Muscle of back (tissue), 11 donors: ENCODE results near the gene FSTL4. TPM values are rescaled to one million over a fixed set of nuclear protein-coding genes. Genes with fewer than 3 reads are reported as not detected.
A peak's percentile ranks its signal among the peaks of the same experiment; 100 is the strongest.

Experiments used
- DNase-seq, 3 donors: peaks; one replicate each; pipeline versions ENCODE4 v3.0.0 to v3.0.0-alpha.2; 2013
- polyA plus RNA-seq, 10 donors: library from polyadenylated mRNA; unstranded; fragments of 120-200 nt; gene quantifications; one replicate each; pipeline ENCODE4 v1.2.1, GENCODE V29; 2013; ENCODE audit not compliant: insufficient read length in 10 of 10

The FSTL4 gene
- polyA plus RNA-seq, 10 donors: 0.76 to 3.9 (median 2.0) TPM

DNA sequence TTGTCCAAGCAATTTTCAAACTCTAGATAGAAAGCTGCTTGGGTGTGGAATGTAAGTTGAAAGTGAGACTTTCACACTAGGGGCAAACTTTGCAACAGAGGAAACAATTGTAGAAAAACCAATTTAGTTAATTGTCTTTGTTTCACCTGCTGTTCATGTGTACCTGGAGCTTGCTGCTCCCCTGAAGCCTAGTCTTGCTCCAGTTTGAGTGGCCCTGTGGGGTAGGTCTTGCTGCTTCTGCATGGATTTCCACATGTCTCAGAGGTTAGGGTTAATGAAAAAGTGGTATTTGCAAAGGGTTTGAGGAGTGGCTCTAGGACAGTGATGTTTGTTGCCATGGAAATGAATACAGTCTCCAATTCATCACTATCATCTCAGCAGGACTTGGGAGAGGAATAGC, 182.2 kb downstream of the FSTL4 start:
- no peak for DNase-seq

DNA sequence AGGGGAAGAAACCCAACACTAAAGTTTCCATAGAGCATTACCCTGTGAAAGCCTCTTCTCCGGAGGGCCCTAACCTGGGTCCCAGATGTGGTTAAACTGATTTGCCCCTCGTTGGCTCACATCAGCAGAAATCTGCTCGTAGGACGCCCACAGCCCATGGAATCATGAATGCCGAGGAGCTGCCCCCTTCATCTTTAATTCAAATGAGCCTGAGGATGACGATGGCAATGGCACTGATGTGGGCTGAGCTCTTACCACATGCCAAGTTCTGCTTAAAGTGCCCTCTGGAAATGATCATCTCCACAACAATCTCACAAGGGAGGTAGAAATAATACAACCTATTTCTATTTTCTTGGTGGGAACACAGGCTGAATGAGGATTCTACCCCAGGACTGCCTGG, 183.3 kb downstream of the FSTL4 start:
- DNase-seq: no peak

DNA sequence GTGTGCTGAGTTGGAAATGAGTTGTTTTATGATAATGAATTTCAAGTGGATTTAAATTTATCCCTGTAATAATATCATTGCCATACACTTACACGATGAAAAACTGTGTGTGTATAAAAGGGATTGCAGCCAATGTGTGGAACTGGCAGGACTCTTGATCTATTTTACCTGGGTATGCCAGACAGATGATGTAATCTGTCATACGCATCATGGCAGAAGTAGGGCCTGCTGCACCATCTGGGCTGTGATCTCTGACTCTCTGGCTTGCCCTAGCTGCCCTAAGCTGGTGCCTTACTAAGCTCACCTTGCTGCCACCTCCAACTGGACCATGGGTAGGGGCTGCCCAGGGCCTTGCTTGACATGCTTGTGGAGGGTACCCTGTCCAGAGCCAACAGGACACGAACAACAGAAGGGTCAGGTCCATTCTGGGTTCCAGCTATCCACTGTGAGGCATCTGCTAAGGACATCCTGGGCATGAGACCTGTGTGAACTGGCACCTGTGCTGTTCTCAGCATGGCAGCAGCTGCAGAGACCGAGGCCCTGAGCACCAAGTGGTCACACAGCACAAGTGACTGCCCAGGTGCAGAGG, 184.2 kb downstream of the FSTL4 start:
- DNase-seq: no peak

DNA sequence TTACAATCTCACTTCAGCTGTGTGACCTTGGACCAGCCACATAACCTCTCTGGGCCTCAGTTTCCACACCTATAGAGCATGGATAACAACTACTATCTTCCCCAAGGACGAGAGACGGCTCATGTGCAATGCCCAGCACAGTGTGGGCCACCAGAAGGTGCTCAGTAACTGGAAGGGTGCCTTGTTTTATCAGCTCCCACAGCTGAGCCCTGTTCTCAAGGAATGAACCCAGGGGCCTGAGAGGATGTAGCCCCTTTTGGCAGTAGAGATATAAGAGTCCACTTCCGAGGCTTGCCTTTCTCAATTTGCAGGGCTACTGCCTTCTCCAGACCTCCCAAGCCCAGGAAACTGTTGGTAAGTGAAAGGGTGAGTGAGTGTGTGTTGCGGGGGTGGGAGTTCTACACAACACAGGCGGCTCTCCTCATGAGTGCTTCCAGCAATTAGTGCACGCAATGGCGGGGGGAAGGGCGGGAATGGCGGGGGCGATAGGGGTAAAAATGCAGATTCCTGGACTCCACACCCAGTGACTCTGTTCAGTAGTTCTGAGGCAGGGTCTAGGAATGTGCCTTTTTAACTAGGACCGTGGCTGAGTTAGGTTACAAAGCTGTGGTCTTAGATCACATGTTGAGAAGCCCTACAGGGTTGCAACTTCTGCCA, 185.1 kb downstream of the FSTL4 start:
- DNase-seq: no peak

DNA sequence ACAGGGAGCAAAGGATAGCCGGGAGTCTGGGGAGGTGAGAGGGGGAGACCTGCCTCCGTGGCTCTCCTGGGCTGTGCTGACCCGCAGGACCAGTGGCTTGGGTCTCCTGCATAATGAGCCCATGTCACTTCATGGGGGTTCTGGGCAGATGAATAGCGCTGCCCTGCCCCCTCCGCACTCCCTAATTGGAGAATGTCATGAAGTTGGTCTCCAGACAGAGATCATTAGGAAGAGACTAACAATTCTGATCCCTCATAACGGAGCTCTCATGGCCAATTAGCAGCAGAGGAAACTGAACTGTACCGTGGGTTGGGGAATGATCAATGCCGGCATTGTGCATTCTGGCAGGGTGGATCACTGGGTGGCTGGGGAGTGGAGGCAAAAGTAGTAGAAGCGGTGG, 186.1 kb downstream of the FSTL4 start:
- no peak for DNase-seq

DNA sequence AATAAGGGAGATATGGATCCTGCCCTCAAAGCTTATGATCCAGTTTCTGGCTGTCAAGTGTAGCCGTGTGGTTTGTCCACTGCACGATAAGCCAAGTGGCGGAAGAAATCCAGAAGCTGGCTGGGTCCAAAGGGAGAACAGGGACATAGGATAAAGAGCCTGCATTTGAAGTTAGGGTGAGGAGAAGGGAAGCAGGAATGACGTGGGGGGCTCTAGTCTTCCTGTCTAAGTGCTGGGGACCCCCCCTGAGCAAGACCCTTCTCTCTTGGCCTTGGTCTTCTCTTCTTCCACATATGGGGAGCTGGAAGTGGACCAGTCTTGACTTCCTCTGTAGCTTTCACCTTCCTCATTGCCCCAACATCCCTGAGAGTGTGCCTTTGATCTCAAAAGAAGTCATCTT, 186.6 kb downstream of the FSTL4 start:
- no peak for DNase-seq

DNA sequence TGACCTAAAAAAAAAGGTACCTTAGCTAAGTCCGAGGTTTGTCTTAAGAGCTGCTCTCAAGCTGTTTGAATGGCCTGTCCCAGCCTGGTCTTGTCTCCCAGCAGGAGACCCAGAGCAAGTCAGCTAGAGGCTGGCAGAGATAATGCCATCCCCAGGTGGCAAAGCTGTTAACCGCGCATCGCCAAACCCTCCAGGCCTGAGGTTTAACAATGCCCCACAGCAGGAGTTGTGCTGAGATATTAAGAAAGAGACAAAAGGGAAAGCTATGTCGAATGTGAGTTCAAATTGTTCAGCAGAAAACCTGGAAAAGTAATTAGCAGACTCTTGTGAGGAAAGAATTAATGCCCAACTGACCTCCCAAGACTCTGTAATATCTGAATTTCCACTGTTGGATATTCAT, 187.1 kb downstream of the FSTL4 start:
- DNase-seq: no peak

DNA sequence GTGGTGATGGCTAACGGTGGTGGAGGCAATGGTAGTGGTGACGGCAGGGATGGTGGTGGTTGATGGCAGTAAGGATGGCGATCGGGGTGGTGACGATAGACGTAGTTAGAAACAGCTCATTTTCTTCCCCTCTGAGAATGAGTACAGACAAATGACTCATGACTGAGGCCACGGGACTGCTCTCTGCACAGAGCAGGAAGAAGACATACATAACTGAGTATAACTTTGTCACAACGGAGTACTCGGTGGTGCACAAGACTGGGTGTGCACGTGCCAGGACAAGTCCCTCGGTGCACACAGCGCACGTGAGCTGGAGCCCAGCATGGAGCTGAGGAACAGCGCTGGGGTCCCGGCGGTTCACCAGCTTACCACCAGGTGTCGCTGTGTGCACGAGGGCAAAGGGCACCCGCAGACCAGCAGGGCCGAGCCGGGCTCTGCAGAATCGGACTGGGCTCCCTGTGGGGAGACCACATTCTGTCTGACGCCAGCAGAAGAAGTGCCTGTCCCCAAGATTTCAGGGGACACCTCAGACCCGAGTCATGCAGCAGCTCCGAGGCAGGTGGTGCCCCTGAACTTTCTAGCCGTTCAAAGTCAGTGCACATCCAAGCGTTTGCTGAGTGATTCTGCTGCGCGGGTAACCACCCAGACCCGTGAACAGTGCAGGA, 188.6 kb downstream of the FSTL4 start:
- peak; percentile 25 to 72 (median 50) for DNase-seq

DNA sequence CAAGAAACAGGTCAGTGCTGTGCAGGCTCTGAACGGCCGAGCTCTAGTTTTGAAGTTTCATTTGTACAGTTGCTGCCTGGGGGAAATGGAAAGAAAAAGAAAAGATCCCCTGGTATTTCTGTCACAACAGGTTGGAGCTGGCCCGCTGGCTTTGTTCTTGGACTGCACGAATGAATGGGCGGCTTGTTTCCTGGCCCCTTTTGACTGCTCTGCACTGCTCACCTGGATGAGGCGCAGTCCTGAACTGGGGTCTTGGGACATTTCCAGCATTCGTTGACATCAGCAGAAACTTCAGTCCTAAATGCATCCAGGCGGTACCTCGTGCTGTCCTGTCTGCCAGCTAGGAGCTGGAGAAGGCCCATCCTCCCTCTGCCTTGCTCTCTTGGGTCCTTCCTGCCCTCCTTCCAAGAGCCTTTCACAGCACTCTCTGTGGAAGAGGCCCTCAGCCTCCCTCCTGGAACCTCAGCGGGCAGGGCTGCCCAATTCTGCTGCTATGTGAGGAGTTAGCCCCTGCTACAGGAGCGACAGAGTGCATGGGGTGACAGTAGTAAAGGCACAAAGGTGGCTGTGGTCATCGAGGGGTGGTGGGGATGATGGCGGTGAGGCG, 189.2 kb downstream of the FSTL4 start:
- no peak for DNase-seq

DNA sequence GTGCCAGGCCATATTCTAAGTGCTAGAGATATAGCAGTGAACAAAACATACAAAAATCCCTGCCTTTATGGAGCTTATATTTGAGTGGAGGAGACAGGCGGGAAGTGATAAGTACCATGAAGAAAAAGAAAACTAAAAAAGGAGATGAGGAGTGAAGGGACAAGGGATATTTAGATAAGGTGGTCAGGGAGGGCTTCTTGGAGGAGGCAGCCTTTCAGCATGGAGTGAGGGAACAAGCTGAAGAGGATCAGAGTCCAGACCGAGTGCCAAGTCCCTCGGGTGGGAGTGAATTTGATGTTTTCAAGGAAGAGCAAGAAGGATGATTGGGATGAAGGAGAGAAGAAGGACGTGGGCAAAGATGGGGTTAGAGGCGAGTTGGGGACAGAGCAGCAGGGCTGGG, 190.5 kb downstream of the FSTL4 start:
- no peak for DNase-seq

DNA sequence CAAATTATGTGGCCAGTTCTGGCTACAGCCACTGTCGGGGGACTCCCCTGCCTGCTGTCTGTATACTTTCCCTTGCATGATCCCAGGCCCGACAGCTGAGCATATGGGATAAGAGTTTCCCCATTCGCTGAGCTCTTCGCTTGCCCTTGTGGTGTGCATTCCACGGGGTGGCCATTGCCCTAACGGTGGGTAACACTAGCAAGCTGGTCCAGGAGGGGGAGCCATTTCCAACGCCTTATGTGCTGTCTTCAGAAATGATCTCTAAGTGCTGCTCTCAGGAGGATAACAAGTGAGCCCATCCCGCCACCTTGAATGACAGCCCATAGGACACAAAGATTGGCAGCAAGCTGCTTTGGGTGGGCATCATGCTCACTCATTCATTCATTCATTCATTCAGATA, 190.9 kb downstream of the FSTL4 start:
- no peak for DNase-seq

DNA sequence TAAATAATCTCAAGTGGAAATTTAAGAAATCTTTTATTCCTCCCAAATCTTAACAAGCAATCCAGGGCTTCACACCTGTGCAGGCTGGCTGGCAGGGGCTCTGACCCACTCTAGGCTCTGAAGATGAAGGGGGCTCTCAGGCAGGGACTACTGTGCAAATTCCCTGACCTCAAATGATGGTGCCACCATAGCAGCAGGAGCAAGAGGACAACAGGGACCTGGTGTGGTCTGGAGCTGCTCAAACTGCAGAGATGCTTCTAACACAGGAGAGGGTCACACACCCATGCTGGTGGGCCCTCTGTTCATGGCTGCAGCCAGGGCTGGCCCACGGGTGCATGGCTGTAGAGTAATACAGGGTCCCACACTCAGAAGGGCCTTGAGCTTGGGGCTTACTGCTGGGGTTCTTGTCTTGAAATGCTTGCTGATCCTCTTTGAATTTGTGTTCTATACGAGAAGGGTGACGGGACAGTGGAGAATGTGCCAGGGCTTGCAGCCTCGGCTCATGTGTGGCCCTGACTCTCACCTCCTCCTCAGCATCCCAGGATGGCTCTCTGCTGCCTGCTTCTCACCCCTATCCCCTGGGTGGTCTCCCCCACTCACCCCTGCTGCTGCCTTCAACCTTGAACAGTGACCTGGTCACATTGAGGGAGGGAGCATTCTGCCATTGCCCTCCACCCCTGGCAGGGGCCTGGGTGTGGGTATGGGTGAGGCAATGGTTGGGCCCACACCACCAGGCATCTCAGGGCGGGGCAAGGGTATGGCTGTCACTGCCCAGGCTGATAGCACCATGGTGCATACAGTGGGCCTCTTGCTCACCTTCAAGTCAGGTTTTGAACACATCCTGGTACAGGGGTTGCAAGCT, 191.7 kb downstream of the FSTL4 start:
- DNase-seq: no peak

DNA sequence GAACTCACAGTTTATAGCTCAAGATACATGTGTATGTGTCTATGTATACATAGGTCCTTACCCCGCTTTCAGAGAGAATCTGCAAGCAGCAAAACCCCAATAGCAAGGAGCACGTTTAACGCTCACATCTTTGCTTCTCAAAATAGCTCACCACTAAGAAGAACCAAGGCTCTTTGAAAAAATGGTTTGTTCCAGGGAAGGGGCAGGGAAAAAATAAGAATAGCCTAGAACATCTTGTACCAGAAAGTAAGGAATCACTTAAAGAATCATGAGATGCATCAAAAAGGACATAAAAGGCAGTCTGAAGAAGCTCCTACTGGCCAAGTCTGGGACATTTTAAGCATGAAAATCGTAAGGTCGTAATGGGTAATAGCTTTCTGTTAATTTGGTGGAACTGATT, 196.4 kb downstream of the FSTL4 start:
- DNase-seq: no peak

DNA sequence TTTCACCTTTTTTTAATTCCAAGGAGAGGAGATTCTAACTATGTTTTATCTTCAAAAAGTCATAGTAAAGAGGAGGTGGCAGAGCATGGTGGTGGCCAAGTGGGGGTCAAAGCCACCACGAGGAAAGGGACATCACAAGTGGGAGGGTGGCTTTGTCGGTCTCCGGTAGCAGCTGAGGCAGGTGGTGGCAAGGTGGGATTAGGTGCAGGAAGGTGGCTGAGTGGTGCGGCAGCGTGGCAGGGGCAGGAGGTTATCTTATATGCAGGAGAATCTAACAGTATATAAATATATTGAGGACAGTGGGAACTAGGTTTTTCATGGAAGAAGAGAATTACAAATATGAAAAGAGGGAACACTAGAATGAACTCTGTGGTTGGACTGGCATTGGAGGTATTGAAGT, 196.8 kb downstream of the FSTL4 start:
- no peak for DNase-seq

DNA sequence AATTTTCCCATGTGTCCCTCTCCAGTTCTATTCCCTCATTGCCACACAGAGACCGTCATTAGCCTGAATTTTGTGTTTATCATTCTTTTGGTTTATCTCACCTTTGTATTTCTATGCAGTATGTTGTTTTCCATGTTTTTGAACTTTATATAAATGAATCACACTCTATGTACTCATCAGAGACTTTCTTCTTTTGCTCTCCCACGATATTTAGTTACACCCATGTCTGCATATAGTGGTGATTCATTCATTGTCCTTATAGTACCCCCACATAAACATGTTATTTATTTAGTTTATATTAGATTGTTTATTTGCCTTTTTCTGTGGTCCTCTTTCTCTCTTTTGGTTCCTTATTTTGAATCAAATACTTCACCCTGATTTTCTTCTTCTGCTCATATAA, 199.7 kb downstream of the FSTL4 start:
- no peak for DNase-seq

DNA sequence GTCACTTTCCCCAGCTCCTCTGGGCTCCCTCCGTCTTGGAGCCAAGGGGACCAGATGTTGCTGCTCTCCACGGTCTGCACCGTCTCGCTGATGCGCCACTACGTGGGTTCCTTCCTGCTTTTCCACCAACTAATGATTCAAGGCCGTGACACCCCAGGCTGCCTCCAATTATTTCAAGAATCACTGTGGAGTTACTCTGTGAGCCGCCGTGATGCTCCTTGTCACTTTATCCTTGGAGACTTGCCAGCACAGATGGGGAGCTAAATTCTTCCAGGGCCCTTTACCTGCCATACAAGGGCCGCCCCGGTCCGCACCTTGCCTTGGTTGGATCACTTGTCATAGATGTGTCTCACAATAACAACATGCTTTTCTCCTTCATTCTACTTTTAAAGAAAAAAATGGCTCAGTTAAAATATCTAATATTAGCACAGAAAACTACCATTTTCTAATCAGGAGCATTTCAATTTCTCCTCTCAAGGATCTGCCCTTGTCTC, 202.0 kb downstream of the FSTL4 start:
- DNase-seq: no peak

DNA sequence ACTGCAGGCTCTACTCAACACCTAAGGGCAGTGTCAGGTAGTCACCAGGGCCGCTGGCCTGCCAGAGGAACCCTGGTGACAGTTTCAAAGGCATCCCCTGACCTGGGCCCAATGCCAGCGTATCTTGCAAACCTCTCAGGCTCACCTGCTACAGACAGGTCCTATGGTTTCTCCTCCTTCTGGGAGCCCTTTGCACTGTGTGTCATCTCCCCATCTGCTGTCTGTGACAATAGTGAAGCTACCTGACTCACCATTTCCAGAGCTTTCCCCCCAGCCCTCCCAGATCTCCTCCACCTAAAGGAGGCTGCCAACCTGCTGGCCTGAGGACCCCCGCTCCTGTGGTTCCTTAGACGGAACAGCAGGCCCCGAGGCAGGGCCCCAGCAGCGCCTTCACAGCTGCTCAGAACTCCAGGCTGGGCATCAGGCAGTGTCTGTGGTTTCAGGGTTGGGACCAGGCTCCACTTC, 203.1 kb downstream of the FSTL4 start:
- no peak for DNase-seq

DNA sequence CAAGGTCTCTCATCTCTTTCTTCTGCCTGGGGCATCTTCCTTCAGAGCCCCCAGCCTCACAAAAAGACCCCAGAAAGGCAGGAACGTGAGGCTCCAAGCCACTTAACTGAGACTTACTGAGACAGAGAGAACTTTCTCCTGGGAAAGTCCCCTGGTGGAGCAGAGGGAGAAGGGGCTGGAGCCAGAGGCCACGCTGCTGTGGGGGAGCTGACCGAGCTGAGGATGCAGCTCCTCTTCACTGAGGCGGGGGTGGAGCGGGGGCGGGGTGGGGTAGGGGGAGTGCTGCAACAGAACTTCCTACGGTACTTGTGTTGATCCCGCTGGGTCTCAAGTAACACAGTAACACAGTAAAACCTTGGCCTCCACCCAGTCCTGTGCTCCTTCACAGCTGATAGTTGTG, 204.0 kb downstream of the FSTL4 start:
- DNase-seq: no peak

DNA sequence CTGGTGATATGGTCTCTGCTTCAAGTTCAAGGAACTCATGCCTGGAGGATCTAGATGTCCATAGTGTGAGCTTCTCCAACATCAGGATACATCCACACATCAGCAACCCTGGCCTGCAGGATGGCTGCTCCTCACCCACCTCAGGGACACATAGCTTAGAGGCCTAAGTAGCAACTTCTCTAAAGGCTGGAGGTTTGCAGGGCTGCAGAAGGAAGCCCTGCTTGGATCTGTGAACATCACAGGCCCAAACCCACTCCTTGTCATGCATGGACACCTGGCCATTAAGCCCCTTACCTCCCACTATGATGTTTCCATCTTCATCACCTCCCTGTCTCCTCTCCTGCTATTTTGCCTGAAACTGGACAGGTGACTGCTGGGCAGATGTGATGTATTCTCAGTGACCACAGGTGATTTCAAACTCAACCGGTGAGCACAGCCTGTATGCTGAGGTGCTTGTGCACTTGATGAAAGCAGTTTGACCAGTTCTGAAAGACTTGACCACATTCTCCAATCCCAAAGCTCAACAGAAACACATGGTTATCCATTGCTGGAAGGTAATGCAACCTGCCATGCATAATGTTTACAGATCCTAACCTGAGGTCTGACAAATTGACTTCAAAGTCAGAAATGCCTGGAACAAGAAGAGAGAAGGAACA, 205.2 kb downstream of the FSTL4 start:
- no peak for DNase-seq

DNA sequence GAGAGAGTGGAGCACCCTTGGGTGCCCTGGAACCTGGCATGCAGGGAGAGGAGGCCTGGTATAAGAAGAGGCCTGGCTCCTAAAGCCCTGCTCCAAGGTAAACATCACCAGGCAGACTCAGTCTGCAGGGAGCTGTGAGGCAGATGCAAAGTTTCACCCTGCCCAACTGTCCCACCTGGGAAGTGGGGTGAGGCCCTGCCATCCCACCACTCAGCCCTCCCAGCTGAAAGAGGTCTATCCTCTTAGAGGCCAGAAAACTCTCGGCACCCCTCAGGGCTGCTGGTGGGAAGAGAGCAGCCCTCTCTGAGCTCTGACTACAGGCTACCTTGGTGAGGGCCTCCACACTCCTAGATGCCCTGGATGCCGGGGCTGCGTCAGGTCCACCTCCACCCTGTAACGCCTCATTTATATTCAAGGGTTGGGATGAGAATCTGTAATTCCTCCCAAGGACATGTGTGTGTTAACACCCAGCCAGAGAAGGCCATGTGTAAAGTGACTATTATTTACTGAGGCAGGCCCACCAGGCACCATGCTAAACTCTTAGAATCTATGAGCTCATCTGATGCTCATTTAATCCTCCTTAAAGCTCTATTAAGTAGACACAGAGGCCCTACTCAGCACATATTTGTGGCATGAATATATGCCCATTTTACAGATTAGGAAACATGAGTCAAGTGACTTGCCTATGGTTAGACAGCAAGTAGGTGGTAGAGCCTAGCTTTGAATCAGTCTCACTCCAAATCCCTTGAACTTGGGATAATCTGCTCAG, 205.9 kb downstream of the FSTL4 start:
- no peak for DNase-seq
